GM18505 (cell line): ENCODE results near the gene TBXAS1.
"Not testable (repeated sequence)": the region's sequence is repeated elsewhere in the genome, so short reads cannot be mapped to it uniquely, and the experiment has no call there.

Source experiments
- ATAC-seq: cut with Tn5 transposase; IDR thresholded peaks from one replicate; pipeline ENCODE4 v1.9.1; 2021; ENCODE audit not compliant: unreplicated experiment
- POLR2A ChIP-seq: IDR thresholded peaks from 4 replicates; pipeline ENCODE4 v1.6.1; 2011; ENCODE audit warnings: borderline replicate concordance; ENCODE audit not compliant: insufficient read depth, insufficient read length; ENCODE audit errors: extremely low read depth

TBXAS1 gene

GRCh38 chr7:139897422-139898090, 68.5 kb downstream of the TBXAS1 start:
- TF ChIP-seq POLR2A, result no peak
- no peak for ATAC-seq

- ATAC-seq, result no peak
- TF ChIP-seq POLR2A, result no peak
Observed at GRCh38 chr7:139898483-139898882, 69.4 kb downstream of the TBXAS1 start.

- ATAC-seq, result no peak
- TF ChIP-seq POLR2A, result no peak
Observed at GRCh38 chr7:139899328-139899955, 70.4 kb downstream of the TBXAS1 start.

- no peak for ATAC-seq
- no peak for TF ChIP-seq POLR2A
Observed at GRCh38 chr7:139900326-139900725, 71.3 kb downstream of the TBXAS1 start.

- no peak for ATAC-seq
- no peak for TF ChIP-seq POLR2A
Observed at GRCh38 chr7:139901056-139901795, 72.2 kb downstream of the TBXAS1 start.

GRCh38 chr7:139901901-139902300, 72.8 kb downstream of the TBXAS1 start:
- ATAC-seq, result no peak
- TF ChIP-seq POLR2A, result no peak

GRCh38 chr7:139902436-139903102, 73.5 kb downstream of the TBXAS1 start:
- ATAC-seq, result no peak
- no peak for TF ChIP-seq POLR2A

- ATAC-seq, result not testable (repeated sequence)
Observed at GRCh38 chr7:139903103-139903477, 74.0 kb downstream of the TBXAS1 start.

GRCh38 chr7:139906879-139907278, 77.8 kb downstream of the TBXAS1 start:
- TF ChIP-seq POLR2A, result no peak
- no peak for ATAC-seq

- TF ChIP-seq POLR2A, result no peak
- ATAC-seq, result no peak
Observed at GRCh38 chr7:139908792-139909191, 79.7 kb downstream of the TBXAS1 start.

- no peak for TF ChIP-seq POLR2A
- ATAC-seq, result no peak
Observed at GRCh38 chr7:139909379-139910050, 80.5 kb downstream of the TBXAS1 start.

GRCh38 chr7:139913021-139913844, 84.2 kb downstream of the TBXAS1 start:
- ATAC-seq, result no peak
- TF ChIP-seq POLR2A, result no peak
